Activated naive CD8-positive, alpha-beta T cell treated with anti-CD3 and anti-CD28 coated beads, Interleukin-2, amount 10 ng/mL, durations not matched to agents 7 days and 5 days (primary cell): Measurements from ENCODE around the gene CKB. TPM values are rescaled to one million over a fixed set of nuclear protein-coding genes. Genes with fewer than 3 reads are reported as not detected.
A peak's percentile ranks its signal among the peaks of the same experiment; 100 is the strongest.

Source experiments
- ATAC-seq: fragments of 150-1000 bp; cut with Tn5 transposase; one replicate; pipeline ENCODE4 v1.10.0; 2021; ENCODE audit warnings: low read depth, moderate library complexity
- POLR2A ChIA-PET: fragments of 350-600 bp; sonication (Branson Sonifier 250); formaldehyde crosslinking; loops from one replicate; lab custom pipeline; 2021; ENCODE audit warnings: antibody characterized with exemption; lab: Charles Lee
- DNase-seq: peaks from one replicate; pipeline ENCODE4 v3.0.0; 2021
- H3K27ac Mint-ChIP-seq: one replicate; pipeline ENCODE4 v1.8.0; 2022; ENCODE audit warnings: mild to moderate bottlenecking, mixed read lengths
- H3K27me3 Mint-ChIP-seq: one replicate; pipeline ENCODE4 v1.8.0; 2022; ENCODE audit warnings: mild to moderate bottlenecking, moderate library complexity, mixed read lengths
- H3K36me3 Mint-ChIP-seq: one replicate; pipeline ENCODE4 v1.8.0; 2021; ENCODE audit warnings: mild to moderate bottlenecking, mixed read lengths
- H3K4me1 Mint-ChIP-seq: one replicate; pipeline ENCODE4 v1.8.0; 2021; ENCODE audit warnings: mixed read lengths
- H3K4me3 Mint-ChIP-seq: one replicate; pipeline ENCODE4 v1.8.0; 2022; ENCODE audit warnings: mild to moderate bottlenecking, moderate library complexity, mixed read lengths
- H3K9me3 Mint-ChIP-seq: one replicate; pipeline ENCODE4 v1.8.0; 2021; ENCODE audit warnings: mixed read lengths
- total RNA-seq, 2 experiments: library from RNA; stranded (reverse); gene quantifications; one replicate each; pipeline ENCODE4 v1.2.3, GENCODE V29; 2021

CKB gene
- total RNA-seq, 2 experiments from 2014 or later = 4.3 to 4.4 TPM

- no peak overlapping the region for H3K4me3 Mint-ChIP-seq
- peaks cover 5% of the 10 kb centered on the region for H3K4me1 Mint-ChIP-seq
- no peak overlapping the region for H3K27ac Mint-ChIP-seq
- H3K9me3 Mint-ChIP-seq = no peaks in the 10 kb centered on the region
- POLR2A ChIA-PET = no interaction called here
- ATAC-seq (peak; percentile 89), DNase-seq (peak; percentile 82)
- no peaks in the 10 kb centered on the region for H3K27me3 Mint-ChIP-seq
- peaks cover 13% of the 10 kb centered on the region for H3K36me3 Mint-ChIP-seq
Measured at GRCh38 chr14:103500148-103500990, 22.3 kb downstream of the CKB start.

GRCh38 chr14:103499709-103500108 lies 22.9 kb downstream of the CKB start:
- no peak overlapping the region for H3K27ac Mint-ChIP-seq
- DNase-seq (no peak), ATAC-seq (peak; percentile 11)
- H3K36me3 Mint-ChIP-seq = peaks cover 10% of the 10 kb centered on the region
- no peaks in the 10 kb centered on the region for H3K27me3 Mint-ChIP-seq
- no peaks in the 10 kb centered on the region for H3K9me3 Mint-ChIP-seq
- peaks cover 5% of the 10 kb centered on the region for H3K4me1 Mint-ChIP-seq
- POLR2A ChIA-PET = no interaction called here
- H3K4me3 Mint-ChIP-seq = no peak overlapping the region

- POLR2A ChIA-PET = no interaction called here
- Mint-ChIP-seq H3K4me3 (no peak overlapping the region), H3K9me3 (no peaks in the 10 kb centered on the region), H3K27me3 (no peaks in the 10 kb centered on the region), H3K4me1 (peaks cover 5% of the 10 kb centered on the region), H3K27ac (no peak overlapping the region), H3K36me3 (peaks cover 6% of the 10 kb centered on the region)
- DNase-seq (no peak), ATAC-seq (no peak)
Measured at GRCh38 chr14:103496776-103497175, 25.9 kb downstream of the CKB start.

- no peak overlapping the region for H3K27ac Mint-ChIP-seq
- no peaks in the 10 kb centered on the region for H3K27me3 Mint-ChIP-seq
- DNase-seq (no peak), ATAC-seq (no peak)
- no peaks in the 10 kb centered on the region for H3K9me3 Mint-ChIP-seq
- peaks cover 5% of the 10 kb centered on the region for H3K4me1 Mint-ChIP-seq
- no peak overlapping the region for H3K4me3 Mint-ChIP-seq
- POLR2A ChIA-PET = no interaction called here
- H3K36me3 Mint-ChIP-seq = peaks cover 6% of the 10 kb centered on the region
Measured at GRCh38 chr14:103495854-103496253, 26.8 kb downstream of the CKB start.

- H3K27ac Mint-ChIP-seq = no peak overlapping the region
- no peaks in the 10 kb centered on the region for H3K4me1 Mint-ChIP-seq
- H3K9me3 Mint-ChIP-seq = no peaks in the 10 kb centered on the region
- ATAC-seq (no peak), DNase-seq (no peak)
- H3K36me3 Mint-ChIP-seq = peaks cover 10% of the 10 kb centered on the region
- H3K27me3 Mint-ChIP-seq = no peaks in the 10 kb centered on the region
- no peak overlapping the region for H3K4me3 Mint-ChIP-seq
- POLR2A ChIA-PET = interaction anchor here (0.6 kb wide), 1 partner anchor 20 kb away, joined by 4 read pairs; no protein-coding TSS in a partner anchor
Measured at GRCh38 chr14:103492156-103492925, 30.3 kb downstream of the CKB start.

GRCh38 chr14:103491691-103492090 lies 30.9 kb downstream of the CKB start:
- Mint-ChIP-seq H3K9me3 (no peaks in the 10 kb centered on the region), H3K4me3 (no peak overlapping the region), H3K36me3 (peaks cover 11% of the 10 kb centered on the region), H3K4me1 (no peaks in the 10 kb centered on the region), H3K27me3 (no peaks in the 10 kb centered on the region), H3K27ac (no peak overlapping the region)
- POLR2A ChIA-PET = interaction anchor here (0.6 kb wide), 1 partner anchor 19 kb away, joined by 4 read pairs; no protein-coding TSS in a partner anchor
- no peak for DNase-seq
- no peak for ATAC-seq

GRCh38 chr14:103489621-103490020 lies 33.0 kb downstream of the CKB start:
- H3K4me3 Mint-ChIP-seq = no peak overlapping the region
- peaks cover 11% of the 10 kb centered on the region for H3K36me3 Mint-ChIP-seq
- no peaks in the 10 kb centered on the region for H3K9me3 Mint-ChIP-seq
- POLR2A ChIA-PET = no interaction called here
- H3K27ac Mint-ChIP-seq = no peak overlapping the region
- no peaks in the 10 kb centered on the region for H3K4me1 Mint-ChIP-seq
- no peak for DNase-seq
- no peaks in the 10 kb centered on the region for H3K27me3 Mint-ChIP-seq
- ATAC-seq = no peak

- peak overlapping the region; percentile 14 for H3K27ac Mint-ChIP-seq
- no peaks in the 10 kb centered on the region for H3K4me1 Mint-ChIP-seq
- no peaks in the 10 kb centered on the region for H3K27me3 Mint-ChIP-seq
- ATAC-seq = no peak
- POLR2A ChIA-PET = no interaction called here
- peaks cover 11% of the 10 kb centered on the region for H3K36me3 Mint-ChIP-seq
- H3K4me3 Mint-ChIP-seq = no peak overlapping the region
- no peak for DNase-seq
- H3K9me3 Mint-ChIP-seq = no peaks in the 10 kb centered on the region
Measured at GRCh38 chr14:103488960-103489359, 33.7 kb downstream of the CKB start.

GRCh38 chr14:103488071-103488470 lies 34.6 kb downstream of the CKB start:
- H3K36me3 Mint-ChIP-seq = peaks cover 11% of the 10 kb centered on the region
- H3K4me3 Mint-ChIP-seq = no peak overlapping the region
- H3K4me1 Mint-ChIP-seq = no peaks in the 10 kb centered on the region
- H3K27me3 Mint-ChIP-seq = no peaks in the 10 kb centered on the region
- no peak overlapping the region for H3K27ac Mint-ChIP-seq
- DNase-seq (no peak), ATAC-seq (no peak)
- POLR2A ChIA-PET = no interaction called here
- no peaks in the 10 kb centered on the region for H3K9me3 Mint-ChIP-seq

- Mint-ChIP-seq H3K27me3 (no peaks in the 10 kb centered on the region), H3K4me1 (peaks cover 8% of the 10 kb centered on the region), H3K4me3 (no peak overlapping the region), H3K36me3 (peaks cover 21% of the 10 kb centered on the region), H3K27ac (no peak overlapping the region), H3K9me3 (no peaks in the 10 kb centered on the region)
- POLR2A ChIA-PET = no interaction called here
- DNase-seq (no peak), ATAC-seq (no peak)
Measured at GRCh38 chr14:103485504-103485903, 37.1 kb downstream of the CKB start.

GRCh38 chr14:103483600-103483999 lies 39.0 kb downstream of the CKB start:
- peaks cover 19% of the 10 kb centered on the region for H3K36me3 Mint-ChIP-seq
- H3K9me3 Mint-ChIP-seq = no peaks in the 10 kb centered on the region
- no peak overlapping the region for H3K4me3 Mint-ChIP-seq
- POLR2A ChIA-PET = no interaction called here
- no peak overlapping the region for H3K27ac Mint-ChIP-seq
- H3K27me3 Mint-ChIP-seq = no peaks in the 10 kb centered on the region
- peaks cover 15% of the 10 kb centered on the region for H3K4me1 Mint-ChIP-seq
- DNase-seq (no peak), ATAC-seq (no peak)

- Mint-ChIP-seq H3K4me1 (peaks cover 22% of the 10 kb centered on the region), H3K36me3 (peaks cover 21% of the 10 kb centered on the region), H3K4me3 (no peak overlapping the region), H3K27ac (peak overlapping the region; percentile 62), H3K27me3 (no peaks in the 10 kb centered on the region), H3K9me3 (no peaks in the 10 kb centered on the region)
- DNase-seq = no peak
- POLR2A ChIA-PET = no interaction called here
- peak; percentile 61 for ATAC-seq
Measured at GRCh38 chr14:103480595-103480994, 42.0 kb downstream of the CKB start.

- Mint-ChIP-seq H3K27me3 (no peaks in the 10 kb centered on the region), H3K4me1 (peaks cover 22% of the 10 kb centered on the region), H3K9me3 (no peaks in the 10 kb centered on the region), H3K27ac (peak overlapping the region; percentile 52), H3K36me3 (peaks cover 32% of the 10 kb centered on the region), H3K4me3 (no peak overlapping the region)
- no peak for DNase-seq
- POLR2A ChIA-PET = no interaction called here
- no peak for ATAC-seq
Measured at GRCh38 chr14:103476631-103477030, 46.0 kb downstream of the CKB start.
